Activated CD4-positive, alpha-beta T cell treated with anti-CD3 and anti-CD28 coated beads, Interleukin-2, Interleukin-4, amounts not matched to agents 100 ng/mL and 50 ng/mL, durations not matched to agents 16 hours and 8 hours (primary cell): Measurements from ENCODE around the gene OCEL1.
"Not testable (repeated sequence)": the region's sequence is repeated elsewhere in the genome, so short reads cannot be mapped to it uniquely, and the experiment has no call there.

Experiments used
- DNase-seq: peaks from one replicate; pipeline ENCODE4 v3.0.0-alpha.2; 2020; ENCODE audit warnings: low spot score

Gene OCEL1

GRCh38 chr19:17264641-17264979, 38.6 kb downstream of the OCEL1 start, which contains the start of gene USHBP1:
Gene USHBP1, minus strand, starts transcription at chr19:17264745. Its CDS starts 446 bp downstream, at chr19:17264299.
- no peak for DNase-seq

- DNase-seq, result no peak
These were observed 40.0 kb downstream of the OCEL1 start for GRCh38 chr19:17266026-17266425.

GRCh38 chr19:17266589-17266974, 40.6 kb downstream of the OCEL1 start:
- DNase-seq, result no peak

GRCh38 chr19:17266975-17267788, 41.2 kb downstream of the OCEL1 start, which contains the start of gene BABAM1:
Gene BABAM1, plus strand, starts transcription at chr19:17267443. Its CDS starts 1,364 bp downstream, at chr19:17268807.
- DNase-seq, result peak; percentile 99

GRCh38 chr19:17268754-17269153, 42.7 kb downstream of the OCEL1 start:
- no peak for DNase-seq

DNA sequence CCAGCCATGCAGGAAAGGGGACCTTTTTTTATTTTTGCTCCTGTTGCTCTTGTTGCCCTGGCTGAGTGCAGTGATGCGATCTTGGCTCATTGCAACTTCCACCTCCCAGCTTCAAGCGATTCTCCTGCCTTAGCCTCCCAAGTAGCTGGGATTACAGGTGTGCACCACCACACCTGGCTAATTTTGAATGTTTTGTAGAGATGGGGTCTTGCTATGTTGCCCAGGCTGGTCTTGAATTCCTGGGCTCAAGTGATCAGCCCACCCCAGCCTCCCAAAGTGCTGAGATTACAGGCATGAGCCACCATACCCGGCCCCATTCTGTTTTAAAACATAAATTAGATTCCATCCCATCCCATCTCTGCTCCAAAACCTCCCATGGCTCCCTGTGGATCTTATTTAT, 48.9 kb downstream of the OCEL1 start:
- not testable (repeated sequence) for DNase-seq

GRCh38 chr19:17275441-17276175, 49.6 kb downstream of the OCEL1 start:
- DNase-seq, result no peak
